ENCODE results near the gene C14orf93. TPM values are rescaled to one million over a fixed set of nuclear protein-coding genes. Genes with fewer than 3 reads are reported as not detected.

C14orf93 gene
- total and polyA plus RNA-seq, 2 donors (not counting 1 experiment from before 2014, with no cell fraction given): 17.9 to 26.8 TPM

DNA sequence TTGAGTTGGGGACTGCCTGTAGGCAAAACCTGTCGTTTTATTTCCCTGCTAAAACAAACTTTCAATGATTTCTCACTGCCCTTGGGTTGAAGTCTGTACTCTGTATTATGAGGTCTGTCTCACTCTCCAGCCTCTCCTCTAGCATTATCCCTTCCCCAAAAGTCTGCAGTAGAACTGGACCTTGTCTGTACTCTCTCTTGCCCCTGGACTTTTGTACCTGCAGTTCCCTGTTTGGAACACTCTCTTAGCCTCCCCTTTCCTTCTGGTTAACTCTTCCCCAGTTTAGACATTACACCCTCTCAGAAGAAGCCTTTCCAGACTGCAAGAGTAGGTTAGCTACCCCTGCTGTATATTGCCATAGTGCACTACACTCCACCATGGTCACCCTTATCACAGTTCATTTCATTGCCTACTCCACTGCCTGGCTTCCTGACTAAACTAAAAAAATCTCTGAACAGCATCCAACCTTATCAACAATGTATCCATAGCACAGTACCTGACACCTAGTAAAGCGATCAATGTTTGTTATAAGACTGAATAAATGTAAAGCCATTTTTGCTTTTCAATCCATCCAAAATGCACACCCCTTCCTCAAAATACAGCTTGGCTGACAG is 23.9 kb downstream of the C14orf93 start:
- Mint-ChIP-seq H3K4me3 (no peak overlapping the region), H3K27me3 (no peaks in the 10 kb centered on the region), H3K4me1 (peaks cover under 1% of the 10 kb centered on the region), H3K27ac (no peak overlapping the region), H3K9me3 (ENCODE audit: insufficient read depth) (no peaks in the 10 kb centered on the region)
- Histone ChIP-seq H3K36me3 (replicated peaks in 1 of 2; ENCODE audit: control extremely low read depth in 1 of 2, control insufficient read depth in 1 of 2, extremely low read depth in 1 of 2, insufficient read depth in 2 of 2, low read length in 1 of 2) (peaks cover 0 to 16% of the 10 kb centered on the region in 2 experiments), H4K20me1 (ENCODE audit: control insufficient read depth, insufficient read depth, low read length, poor library complexity, severe bottlenecking) (no peaks in the 10 kb centered on the region), H2AFZ (ENCODE audit: insufficient read depth, low read depth, low read length, poor library complexity, severe bottlenecking) (no peak overlapping the region), H3K27ac (ENCODE audit: low read length in 2 of 2) (no peak overlapping the region), H3K4me3 (ENCODE audit: control extremely low read depth in 1 of 5, extremely low read depth in 1 of 5, insufficient read depth in 1 of 5, low read depth in 2 of 5, low read length in 4 of 5) (no peak overlapping the region), H3K4me1 (ENCODE audit: control insufficient read depth in 2 of 2, insufficient read depth in 2 of 2, low read length in 2 of 2) (peaks cover 18 to 24% of the 10 kb centered on the region in 2 donors), H3K9me3 (ENCODE audit: control extremely low read depth in 1 of 3, control insufficient read depth in 2 of 3, insufficient read depth in 1 of 3, low read length in 2 of 3) (peaks cover 0 to 5% (median 0%) of the 10 kb centered on the region in 3 donors), H3K79me2 (ENCODE audit: control insufficient read depth, insufficient read depth, low read length) (no peaks in the 10 kb centered on the region), H3K4me2 (replicated peaks; ENCODE audit: low read depth, low read length, poor library complexity, severe bottlenecking) (no peak overlapping the region), H3K27me3 (replicated peaks in 1 of 4; ENCODE audit: control extremely low read depth in 1 of 4, control insufficient read depth in 3 of 4, insufficient read depth in 4 of 4, low read length in 3 of 4) (peaks cover 0 to 17% (median 7%) of the 10 kb centered on the region in 4 experiments), H3K9ac (ENCODE audit: low read length) (no peak overlapping the region)
- intact Hi-C loops (cut with micrococcal nuclease): loop anchor here (1.0 to 10.0 kb wide), 3 partner anchors 21 to 671 kb away; no protein-coding TSS in a partner anchor
- ATAC-seq (ENCODE audit: low read depth): no peak
- TF ChIP-seq EZH2 (IDR thresholded peaks at IDR 0.05; ENCODE audit: borderline replicate concordance, insufficient read depth, low read depth, low read length, poor library complexity, severe bottlenecking): no peak
- TF ChIP-seq, protein P1, sequence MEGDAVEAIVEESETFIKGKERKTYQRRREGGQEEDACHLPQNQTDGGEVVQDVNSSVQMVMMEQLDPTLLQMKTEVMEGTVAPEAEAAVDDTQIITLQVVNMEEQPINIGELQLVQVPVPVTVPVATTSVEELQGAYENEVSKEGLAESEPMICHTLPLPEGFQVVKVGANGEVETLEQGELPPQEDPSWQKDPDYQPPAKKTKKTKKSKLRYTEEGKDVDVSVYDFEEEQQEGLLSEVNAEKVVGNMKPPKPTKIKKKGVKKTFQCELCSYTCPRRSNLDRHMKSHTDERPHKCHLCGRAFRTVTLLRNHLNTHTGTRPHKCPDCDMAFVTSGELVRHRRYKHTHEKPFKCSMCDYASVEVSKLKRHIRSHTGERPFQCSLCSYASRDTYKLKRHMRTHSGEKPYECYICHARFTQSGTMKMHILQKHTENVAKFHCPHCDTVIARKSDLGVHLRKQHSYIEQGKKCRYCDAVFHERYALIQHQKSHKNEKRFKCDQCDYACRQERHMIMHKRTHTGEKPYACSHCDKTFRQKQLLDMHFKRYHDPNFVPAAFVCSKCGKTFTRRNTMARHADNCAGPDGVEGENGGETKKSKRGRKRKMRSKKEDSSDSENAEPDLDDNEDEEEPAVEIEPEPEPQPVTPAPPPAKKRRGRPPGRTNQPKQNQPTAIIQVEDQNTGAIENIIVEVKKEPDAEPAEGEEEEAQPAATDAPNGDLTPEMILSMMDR (IDR thresholded peaks at IDR 0.05): no peak
- no peak for DNase-seq
- no CpG with 5 or more reads among the region's 2 CpGs for WGBS (ENCODE audit: insufficient coverage)
- CTCF ChIA-PET: interaction anchor here (0.7 to 36.3 kb wide), 53 partner anchors 10 to 667 kb away, joined by 3 to 1134 read pairs (median 5); partner anchors contain the start of genes ACIN1, C14orf93, CDH24 and HAUS4
- POLR2A ChIA-PET: interaction anchor here (0.8 to 1.3 kb wide), 4 partner anchors 21 to 72 kb away, joined by 3 to 13 read pairs (median 7); no protein-coding TSS in a partner anchor
